ENCODE data around the gene MS4A14. TPM values are rescaled to one million over a fixed set of nuclear protein-coding genes. Genes with fewer than 3 reads are reported as not detected.

Gene MS4A14
- total RNA-seq, 1 experiment from 2014 or later = not detected

DNA sequence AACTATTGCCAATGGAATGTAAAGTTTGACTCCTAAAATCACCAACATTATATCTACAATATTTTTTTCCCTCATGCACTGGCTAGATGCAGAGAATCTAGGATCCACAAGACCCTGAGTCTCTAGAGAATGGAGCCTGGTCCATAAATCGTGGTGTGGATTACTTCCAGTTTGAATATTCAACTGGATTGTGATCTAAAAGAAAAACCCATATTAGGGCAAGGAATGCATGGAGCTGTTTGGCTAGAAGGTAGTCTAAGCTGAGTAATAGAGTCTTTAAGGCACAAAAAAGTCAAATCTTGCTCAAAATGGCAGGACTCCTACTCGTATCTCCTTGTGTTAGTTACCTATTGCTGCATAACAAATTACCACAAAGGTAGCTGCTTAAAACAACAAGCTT lies 23.8 kb downstream of the MS4A14 start:
- CTCF ChIA-PET = no interaction called here
- TF ChIP-seq TCF7L2 (IDR thresholded peaks at IDR 0.05; ENCODE audit: low read depth, low read length) (no peak), SIN3A (IDR thresholded peaks at IDR 0.05; ENCODE audit: borderline replicate concordance, insufficient read depth, low read depth, low read length) (no peak)
- Histone ChIP-seq H3K4me1 (ENCODE audit: control insufficient read depth, insufficient read depth, low read length) (no peaks in the 10 kb centered on the region), H3K36me3 (ENCODE audit: control insufficient read depth, insufficient read depth, low read length) (no peaks in the 10 kb centered on the region), H3K27ac (ENCODE audit: low read length) (no peak overlapping the region), H3K9me3 (ENCODE audit: control insufficient read depth, insufficient read depth, low read depth, low read length) (no peaks in the 10 kb centered on the region), H3K27me3 (ENCODE audit: control insufficient read depth, insufficient read depth, low read length) (no peaks in the 10 kb centered on the region), H3K4me3 (ENCODE audit: low read depth in 2 of 2, low read length in 2 of 2) (no peak overlapping the region)
- POLR2A ChIA-PET = no interaction called here
- intact Hi-C loops (cut with micrococcal nuclease; ENCODE audit: unreplicated experiment) = no loop called here
- ATAC-seq (no peak), DNase-seq (ENCODE audit: low read depth, low spot score) (no peak)
- in situ Hi-C loops (cut with HindIII; ENCODE audit: low pct_unique_long_range_greater_than_20kb, low sequenced_read_pairs) = no loop called here
- no TSS peak for BruUV-seq (replicated peaks)

DNA sequence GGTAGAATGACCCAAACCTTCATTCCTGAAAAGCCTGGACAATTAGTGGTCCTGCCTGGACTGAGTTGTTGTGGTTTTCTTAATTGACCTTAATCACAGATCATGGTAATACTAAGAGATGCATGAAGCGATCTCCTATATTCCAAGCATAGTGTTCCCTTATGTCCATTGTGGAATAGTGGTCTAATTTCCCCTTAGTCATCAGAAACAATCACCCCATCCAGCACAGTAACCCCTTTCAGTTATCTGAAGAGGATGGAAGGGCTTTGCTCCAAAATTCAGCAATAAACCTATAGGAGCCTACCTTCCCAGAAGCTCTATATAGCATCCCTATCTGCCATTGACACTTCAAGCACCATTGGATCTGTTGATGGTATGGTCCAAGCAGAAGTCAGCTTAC lies 26.4 kb downstream of the MS4A14 start:
- Histone ChIP-seq H3K4me1 (ENCODE audit: control insufficient read depth, insufficient read depth, low read length) (no peaks in the 10 kb centered on the region), H3K36me3 (ENCODE audit: control insufficient read depth, insufficient read depth, low read length) (no peaks in the 10 kb centered on the region), H3K4me3 (ENCODE audit: low read depth in 2 of 2, low read length in 2 of 2) (no peak overlapping the region), H3K27ac (ENCODE audit: low read length) (no peak overlapping the region), H3K27me3 (ENCODE audit: control insufficient read depth, insufficient read depth, low read length) (no peaks in the 10 kb centered on the region), H3K9me3 (ENCODE audit: control insufficient read depth, insufficient read depth, low read depth, low read length) (no peaks in the 10 kb centered on the region)
- in situ Hi-C loops (cut with HindIII; ENCODE audit: low pct_unique_long_range_greater_than_20kb, low sequenced_read_pairs) = no loop called here
- ChIA-PET POLR2A (no interaction called here), CTCF (no interaction called here)
- TF ChIP-seq SIN3A (IDR thresholded peaks at IDR 0.05; ENCODE audit: borderline replicate concordance, insufficient read depth, low read depth, low read length) = no peak
- TF ChIP-seq, protein P1, sequence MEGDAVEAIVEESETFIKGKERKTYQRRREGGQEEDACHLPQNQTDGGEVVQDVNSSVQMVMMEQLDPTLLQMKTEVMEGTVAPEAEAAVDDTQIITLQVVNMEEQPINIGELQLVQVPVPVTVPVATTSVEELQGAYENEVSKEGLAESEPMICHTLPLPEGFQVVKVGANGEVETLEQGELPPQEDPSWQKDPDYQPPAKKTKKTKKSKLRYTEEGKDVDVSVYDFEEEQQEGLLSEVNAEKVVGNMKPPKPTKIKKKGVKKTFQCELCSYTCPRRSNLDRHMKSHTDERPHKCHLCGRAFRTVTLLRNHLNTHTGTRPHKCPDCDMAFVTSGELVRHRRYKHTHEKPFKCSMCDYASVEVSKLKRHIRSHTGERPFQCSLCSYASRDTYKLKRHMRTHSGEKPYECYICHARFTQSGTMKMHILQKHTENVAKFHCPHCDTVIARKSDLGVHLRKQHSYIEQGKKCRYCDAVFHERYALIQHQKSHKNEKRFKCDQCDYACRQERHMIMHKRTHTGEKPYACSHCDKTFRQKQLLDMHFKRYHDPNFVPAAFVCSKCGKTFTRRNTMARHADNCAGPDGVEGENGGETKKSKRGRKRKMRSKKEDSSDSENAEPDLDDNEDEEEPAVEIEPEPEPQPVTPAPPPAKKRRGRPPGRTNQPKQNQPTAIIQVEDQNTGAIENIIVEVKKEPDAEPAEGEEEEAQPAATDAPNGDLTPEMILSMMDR (IDR thresholded peaks at IDR 0.05) = no peak
- TF ChIP-seq TCF7L2 (IDR thresholded peaks at IDR 0.05; ENCODE audit: low read depth, low read length) = no peak
- TF ChIP-seq, protein P2, sequence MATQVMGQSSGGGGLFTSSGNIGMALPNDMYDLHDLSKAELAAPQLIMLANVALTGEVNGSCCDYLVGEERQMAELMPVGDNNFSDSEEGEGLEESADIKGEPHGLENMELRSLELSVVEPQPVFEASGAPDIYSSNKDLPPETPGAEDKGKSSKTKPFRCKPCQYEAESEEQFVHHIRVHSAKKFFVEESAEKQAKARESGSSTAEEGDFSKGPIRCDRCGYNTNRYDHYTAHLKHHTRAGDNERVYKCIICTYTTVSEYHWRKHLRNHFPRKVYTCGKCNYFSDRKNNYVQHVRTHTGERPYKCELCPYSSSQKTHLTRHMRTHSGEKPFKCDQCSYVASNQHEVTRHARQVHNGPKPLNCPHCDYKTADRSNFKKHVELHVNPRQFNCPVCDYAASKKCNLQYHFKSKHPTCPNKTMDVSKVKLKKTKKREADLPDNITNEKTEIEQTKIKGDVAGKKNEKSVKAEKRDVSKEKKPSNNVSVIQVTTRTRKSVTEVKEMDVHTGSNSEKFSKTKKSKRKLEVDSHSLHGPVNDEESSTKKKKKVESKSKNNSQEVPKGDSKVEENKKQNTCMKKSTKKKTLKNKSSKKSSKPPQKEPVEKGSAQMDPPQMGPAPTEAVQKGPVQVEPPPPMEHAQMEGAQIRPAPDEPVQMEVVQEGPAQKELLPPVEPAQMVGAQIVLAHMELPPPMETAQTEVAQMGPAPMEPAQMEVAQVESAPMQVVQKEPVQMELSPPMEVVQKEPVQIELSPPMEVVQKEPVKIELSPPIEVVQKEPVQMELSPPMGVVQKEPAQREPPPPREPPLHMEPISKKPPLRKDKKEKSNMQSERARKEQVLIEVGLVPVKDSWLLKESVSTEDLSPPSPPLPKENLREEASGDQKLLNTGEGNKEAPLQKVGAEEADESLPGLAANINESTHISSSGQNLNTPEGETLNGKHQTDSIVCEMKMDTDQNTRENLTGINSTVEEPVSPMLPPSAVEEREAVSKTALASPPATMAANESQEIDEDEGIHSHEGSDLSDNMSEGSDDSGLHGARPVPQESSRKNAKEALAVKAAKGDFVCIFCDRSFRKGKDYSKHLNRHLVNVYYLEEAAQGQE (IDR thresholded peaks at IDR 0.05; ENCODE audit: insufficient read depth in 1 of 2, low read depth in 2 of 2, low read length in 1 of 2) = no peak
- TF ChIP-seq POLR2AphosphoS5 (IDR thresholded peaks at IDR 0.05; ENCODE audit: low read depth, low read length) = no peak
- intact Hi-C loops (cut with micrococcal nuclease; ENCODE audit: unreplicated experiment) = no loop called here
- no peak for DNase-seq (ENCODE audit: low read depth, low spot score)
- no peak for ATAC-seq
- no TSS peak for BruUV-seq (replicated peaks)

DNA sequence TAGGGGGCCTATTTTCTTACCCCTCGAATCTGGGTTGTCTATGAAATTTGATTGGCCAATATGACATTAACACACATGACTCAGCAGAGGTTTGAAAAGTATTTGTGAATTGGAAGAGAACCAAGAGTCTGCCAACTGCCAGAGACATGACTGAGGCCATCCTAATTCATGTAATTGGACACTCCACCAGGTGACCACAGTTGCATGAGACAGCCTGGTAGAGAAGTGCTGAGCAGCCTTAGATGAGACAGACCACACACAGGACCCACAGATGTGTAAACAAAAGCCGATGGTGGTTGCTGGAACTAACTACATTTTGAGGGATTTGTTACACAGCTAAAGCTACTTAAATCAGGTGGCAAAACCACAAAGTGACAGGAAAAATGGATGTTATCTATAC lies 32.3 kb downstream of the MS4A14 start:
- TF ChIP-seq POLR2AphosphoS5 (IDR thresholded peaks at IDR 0.05; ENCODE audit: low read depth, low read length) (no peak), SIN3A (IDR thresholded peaks at IDR 0.05; ENCODE audit: borderline replicate concordance, insufficient read depth, low read depth, low read length) (no peak), TCF7L2 (IDR thresholded peaks at IDR 0.05; ENCODE audit: low read depth, low read length) (no peak)
- TF ChIP-seq, protein P1 (IDR thresholded peaks at IDR 0.05) = no peak
- TF ChIP-seq, protein P2 (IDR thresholded peaks at IDR 0.05; ENCODE audit: insufficient read depth in 1 of 2, low read depth in 2 of 2, low read length in 1 of 2) = no peak
- in situ Hi-C loops (cut with HindIII; ENCODE audit: low pct_unique_long_range_greater_than_20kb, low sequenced_read_pairs) = no loop called here
- DNase-seq (ENCODE audit: low read depth, low spot score) (no peak), ATAC-seq (no peak)
- Histone ChIP-seq H3K27ac (ENCODE audit: low read length) (no peak overlapping the region), H3K36me3 (ENCODE audit: control insufficient read depth, insufficient read depth, low read length) (no peaks in the 10 kb centered on the region), H3K4me3 (ENCODE audit: low read depth in 2 of 2, low read length in 2 of 2) (no peak overlapping the region), H3K4me1 (ENCODE audit: control insufficient read depth, insufficient read depth, low read length) (no peaks in the 10 kb centered on the region), H3K9me3 (ENCODE audit: control insufficient read depth, insufficient read depth, low read depth, low read length) (no peaks in the 10 kb centered on the region), H3K27me3 (ENCODE audit: control insufficient read depth, insufficient read depth, low read length) (no peaks in the 10 kb centered on the region)
- intact Hi-C loops (cut with micrococcal nuclease; ENCODE audit: unreplicated experiment) = no loop called here
- ChIA-PET POLR2A (no interaction called here), CTCF (no interaction called here)
- no TSS peak for BruUV-seq (replicated peaks)
